Smooth muscle cell (in vitro differentiated cells): ENCODE measurements around the gene ZDHHC11B. TPM values are rescaled to one million over a fixed set of nuclear protein-coding genes. Genes with fewer than 3 reads are reported as not detected.
"Not testable (repeated sequence)": the region's sequence is repeated elsewhere in the genome, so short reads cannot be mapped to it uniquely, and the experiment has no call there.

Experiments
- DNase-seq: peaks from one replicate; lab custom pipeline; 2025; ENCODE audit not compliant: unreplicated experiment; lab: John Stamatoyannopoulos, UW
- H2AFZ ChIP-seq: fragments of 200-600 bp; sonication (generic); 2 replicates; pipeline ENCODE4 v1.6.0; 2016; ENCODE audit warnings: antibody characterized with exemption, low read depth, mild to moderate bottlenecking
- H3F3A ChIP-seq: fragments of 200-600 bp; sonication (generic); 2 replicates; pipeline ENCODE4 v1.6.0; 2017; ENCODE audit warnings: antibody characterized with exemption, low read depth
- H3K27ac ChIP-seq: fragments of 200-600 bp; sonication (generic); 2 replicates; pipeline ENCODE4 v1.5.1; 2016; ENCODE audit warnings: low read depth, mild to moderate bottlenecking
- H3K27me3 ChIP-seq: fragments of 200-600 bp; sonication (generic); 2 replicates; pipeline ENCODE4 v1.6.1; 2016; ENCODE audit warnings: low read depth, mild to moderate bottlenecking
- H3K36me3 ChIP-seq: fragments of 200-600 bp; sonication (generic); 2 replicates; pipeline ENCODE4 v1.5.1; 2016; ENCODE audit warnings: low read depth
- H3K4me1 ChIP-seq: fragments of 200-600 bp; sonication (generic); 2 replicates; pipeline ENCODE4 v1.5.1; 2016; ENCODE audit warnings: low read depth
- H3K4me2 ChIP-seq: fragments of 200-600 bp; sonication (generic); 2 replicates; pipeline ENCODE4 v1.6.0; 2016; ENCODE audit warnings: mild to moderate bottlenecking
- H3K4me3 ChIP-seq: fragments of 200-600 bp; sonication (generic); 2 replicates; pipeline ENCODE4 v1.5.1; 2016; ENCODE audit warnings: mild to moderate bottlenecking
- H3K79me2 ChIP-seq: fragments of 200-600 bp; sonication (generic); 2 replicates; pipeline ENCODE4 v1.6.0; 2016; ENCODE audit warnings: low read depth, mild to moderate bottlenecking
- H3K9ac ChIP-seq: fragments of 200-600 bp; sonication (generic); 2 replicates; pipeline ENCODE4 v1.6.0; 2016; ENCODE audit warnings: low read depth
- H3K9me3 ChIP-seq: fragments of 200-600 bp; sonication (generic); replicated peaks from 2 replicates; pipeline ENCODE4 v1.5.1; 2016; ENCODE audit warnings: low read depth
- H4K20me1 ChIP-seq: fragments of 200-600 bp; sonication (generic); 2 replicates; pipeline ENCODE4 v1.6.0; 2016; ENCODE audit warnings: low read depth
- whole genome bisulfite sequencing: methylation state at CpG from one replicate; pipeline ENCODE4 v1.1.7; 2016; ENCODE audit warnings: low lambda C conversion rate; 5-methylcytosine and 5-hydroxymethylcytosine counted together
- polyA plus RNA-seq: library from polyadenylated mRNA; unstranded; fragments of >200 nt; fragmentation: Nextera tagmentation; extraction: Ambion mirVana; gene quantifications from 2 replicates; pipeline ENCODE4 v1.2.1, GENCODE V29; 2016
- total RNA-seq: library from RNA; depleted of rRNA; stranded (reverse); fragments of >200 nt; gene quantifications from 2 replicates; pipeline ENCODE4 v1.2.3, GENCODE V29; 2014

ZDHHC11B gene
- total and polyA plus RNA-seq, 2 experiments from 2014 or later = not detected

- not testable (repeated sequence) for H3K36me3 ChIP-seq, H3K4me2 ChIP-seq, H2AFZ ChIP-seq, H3F3A ChIP-seq, H3K27ac ChIP-seq, H3K9ac ChIP-seq, H3K9me3 ChIP-seq, H3K79me2 ChIP-seq, H4K20me1 ChIP-seq, DNase-seq, H3K4me3 ChIP-seq, H3K4me1 ChIP-seq
- peaks cover 12% of the 10 kb centered on the region for H3K27me3 ChIP-seq
- WGBS = 92% methylated on average over 6 of the region's 6 CpGs
These were observed 3.3 kb upstream of the ZDHHC11B start for GRCh38 chr5:787857-788233.

- not testable (repeated sequence) for H3K79me2 ChIP-seq, H3F3A ChIP-seq, H4K20me1 ChIP-seq, H3K27ac ChIP-seq, H3K4me2 ChIP-seq, H2AFZ ChIP-seq, H3K9me3 ChIP-seq, H3K4me1 ChIP-seq, H3K4me3 ChIP-seq, H3K36me3 ChIP-seq, DNase-seq, H3K9ac ChIP-seq
- peaks cover 12% of the 10 kb centered on the region for H3K27me3 ChIP-seq
- WGBS = 95% methylated on average over 12 of the region's 18 CpGs
These were observed 2.8 kb upstream of the ZDHHC11B start for GRCh38 chr5:787224-787856.

- not testable (repeated sequence) for H3K36me3 ChIP-seq, H3K4me1 ChIP-seq, H4K20me1 ChIP-seq, H3K9me3 ChIP-seq, H2AFZ ChIP-seq, DNase-seq, H3K9ac ChIP-seq, H3F3A ChIP-seq, H3K79me2 ChIP-seq, H3K27ac ChIP-seq
- peak overlapping the region; percentile 100 for H3K4me2 ChIP-seq
- H3K27me3 ChIP-seq = peaks cover 12% of the 10 kb centered on the region
- 22% methylated on average over 23 of the region's 43 CpGs for WGBS
- H3K4me3 ChIP-seq = peak overlapping the region; percentile 83
These were observed 714 bp upstream of the ZDHHC11B start for GRCh38 chr5:785181-785705.

GRCh38 chr5:783881-784427 lies 575 bp downstream of the ZDHHC11B start:
- H3K9ac ChIP-seq, H3K4me1 ChIP-seq, H3K9me3 ChIP-seq, H4K20me1 ChIP-seq, H3K36me3 ChIP-seq, H3F3A ChIP-seq, H3K27ac ChIP-seq, H3K79me2 ChIP-seq, H2AFZ ChIP-seq, DNase-seq: not testable (repeated sequence)
- H3K4me2 ChIP-seq = peak overlapping the region; percentile 100
- peak overlapping the region; percentile 83 for H3K4me3 ChIP-seq
- peaks cover 12% of the 10 kb centered on the region for H3K27me3 ChIP-seq
- WGBS = 17% methylated on average over 43 of the region's 43 CpGs

DNA sequence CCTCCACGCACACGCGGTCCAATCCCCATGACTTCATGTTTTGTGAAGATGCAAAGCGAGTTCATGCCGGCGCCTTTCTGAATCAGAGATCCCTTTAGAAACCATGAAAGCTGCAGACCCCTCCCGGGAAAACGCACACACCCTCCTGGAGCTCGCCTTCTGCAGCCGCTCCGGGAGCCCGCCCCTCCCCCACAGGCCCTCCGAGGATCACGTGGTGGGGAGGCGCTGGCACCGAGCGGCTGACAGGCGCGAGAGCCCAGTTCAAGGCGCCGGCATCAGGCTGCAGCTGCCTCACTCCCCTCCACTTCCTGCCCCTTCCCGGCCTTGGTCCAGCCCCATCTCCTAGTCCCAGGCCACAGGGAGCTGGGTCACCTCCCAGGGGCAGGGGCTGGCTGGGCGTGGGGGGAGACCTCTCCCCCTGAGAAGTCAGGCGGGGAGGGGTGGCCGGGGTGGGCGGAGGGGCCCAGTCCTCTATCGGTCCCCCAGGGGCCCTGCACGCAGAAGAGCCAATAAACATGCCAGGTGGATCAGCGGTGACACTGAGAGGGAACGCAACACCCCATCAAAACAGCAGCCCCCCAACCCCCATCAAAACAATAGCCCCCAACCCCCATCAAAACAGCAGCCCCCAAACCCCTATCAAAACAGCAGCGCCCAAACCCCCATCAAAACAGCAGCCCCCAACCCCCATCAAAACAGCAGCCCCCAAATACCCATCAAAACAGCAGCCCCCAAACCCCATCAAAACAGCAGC lies 1.3 kb downstream of the ZDHHC11B start:
- H3K4me2 ChIP-seq = peak overlapping the region; percentile 80
- not testable (repeated sequence) for H3K4me1 ChIP-seq, H2AFZ ChIP-seq, H3K9ac ChIP-seq, H4K20me1 ChIP-seq, DNase-seq, H3K9me3 ChIP-seq, H3K36me3 ChIP-seq, H3K27ac ChIP-seq, H3K79me2 ChIP-seq, H3F3A ChIP-seq
- H3K27me3 ChIP-seq = peaks cover 12% of the 10 kb centered on the region
- H3K4me3 ChIP-seq = peak overlapping the region; percentile 35
- 21% methylated on average over 30 of the region's 31 CpGs for WGBS

- H2AFZ ChIP-seq, H3K9me3 ChIP-seq, H3K4me1 ChIP-seq, H3K36me3 ChIP-seq, H3F3A ChIP-seq, H3K9ac ChIP-seq, H3K4me2 ChIP-seq, H3K4me3 ChIP-seq, H3K79me2 ChIP-seq, DNase-seq, H3K27ac ChIP-seq, H4K20me1 ChIP-seq: not testable (repeated sequence)
- peaks cover 12% of the 10 kb centered on the region for H3K27me3 ChIP-seq
- WGBS = no CpG with 5 or more reads among the region's 12 CpGs
These were observed 2.2 kb downstream of the ZDHHC11B start for GRCh38 chr5:782356-782755.

DNA sequence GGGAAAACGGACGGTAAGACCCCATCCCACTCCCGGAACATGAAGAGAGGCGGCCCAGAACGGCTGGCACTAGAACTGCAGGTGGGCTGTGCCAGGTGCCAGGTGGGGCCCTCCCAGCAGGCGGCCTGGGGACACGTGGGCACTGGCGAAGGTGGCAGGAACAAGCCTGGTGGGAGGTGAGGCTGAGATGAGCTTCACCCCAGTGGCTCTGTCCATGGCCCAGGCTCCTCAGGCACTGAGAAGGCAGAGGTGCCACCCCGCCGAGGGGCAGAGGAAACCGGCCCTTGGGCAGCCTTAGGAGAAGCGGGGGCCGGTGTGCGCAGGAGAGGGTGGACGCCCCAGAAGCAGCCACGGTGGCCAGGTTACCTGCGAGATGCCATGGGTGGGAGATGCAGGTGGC lies 4.0 kb downstream of the ZDHHC11B start:
- H3K4me2 ChIP-seq, H3K9me3 ChIP-seq, DNase-seq, H3K79me2 ChIP-seq, H3K9ac ChIP-seq, H3K27ac ChIP-seq, H3F3A ChIP-seq, H3K4me1 ChIP-seq, H3K4me3 ChIP-seq, H3K36me3 ChIP-seq, H2AFZ ChIP-seq, H4K20me1 ChIP-seq: not testable (repeated sequence)
- peaks cover 12% of the 10 kb centered on the region for H3K27me3 ChIP-seq
- WGBS = 94% methylated on average over 17 of the region's 17 CpGs

- H3K4me2 ChIP-seq, H2AFZ ChIP-seq, H4K20me1 ChIP-seq, H3K9me3 ChIP-seq, H3F3A ChIP-seq, H3K27ac ChIP-seq, H3K27me3 ChIP-seq, DNase-seq, H3K36me3 ChIP-seq, H3K79me2 ChIP-seq, H3K9ac ChIP-seq, H3K4me1 ChIP-seq, H3K4me3 ChIP-seq: not testable (repeated sequence)
- WGBS = 77% methylated on average over 8 of the region's 9 CpGs
These were observed 5.6 kb downstream of the ZDHHC11B start for GRCh38 chr5:778967-779366.
